Erythroblast (primary cell): ENCODE data around the gene WWP2.

Experiments
- DNase-seq, 2 experiments: peaks; one replicate each; lab custom pipeline; 2025; lab: John Stamatoyannopoulos, UW
- GATA1 ChIP-seq: IDR thresholded peaks from 2 replicates; pipeline ENCODE4 v1.6.1; 2011; ENCODE audit warnings: low read depth, mild to moderate bottlenecking, control low read depth, low read length, moderate library complexity
- POLR2A ChIP-seq: IDR thresholded peaks from 2 replicates; pipeline ENCODE4 v1.6.1; 2011; ENCODE audit warnings: mild to moderate bottlenecking, low read length

WWP2 gene

GRCh38 chr16:69880640-69881133 lies 118.6 kb downstream of the WWP2 start:
- DNase-seq: no peak
- TF ChIP-seq GATA1: no peak
- TF ChIP-seq POLR2A: no peak

GRCh38 chr16:69881141-69881540 lies 119.0 kb downstream of the WWP2 start:
- TF ChIP-seq GATA1: no peak
- TF ChIP-seq POLR2A: no peak
- DNase-seq: no peak

GRCh38 chr16:69883744-69884143 lies 121.6 kb downstream of the WWP2 start:
- DNase-seq: no peak
- TF ChIP-seq GATA1 (no peak), POLR2A (no peak)

- TF ChIP-seq GATA1 (no peak), POLR2A (no peak)
Measured at GRCh38 chr16:69885722-69886121, 123.6 kb downstream of the WWP2 start.

GRCh38 chr16:69886726-69887125 lies 124.6 kb downstream of the WWP2 start:
- TF ChIP-seq POLR2A (no peak), GATA1 (no peak)
- DNase-seq: no peak

More at GRCh38 chr16:69885722-69886121, 123.6 kb downstream of the WWP2 start:
- DNase-seq: no peak

- TF ChIP-seq GATA1: no peak
- TF ChIP-seq POLR2A: no peak
- no peak for DNase-seq
Measured at GRCh38 chr16:69888005-69888590, 126.0 kb downstream of the WWP2 start.

GRCh38 chr16:69889295-69889964 lies 127.3 kb downstream of the WWP2 start:
- DNase-seq: no peak
- TF ChIP-seq GATA1: no peak
- TF ChIP-seq POLR2A: no peak

GRCh38 chr16:69890114-69890891 lies 128.2 kb downstream of the WWP2 start:
- no peak for DNase-seq
- no peak for TF ChIP-seq GATA1
- no peak for TF ChIP-seq POLR2A

- DNase-seq: no peak
- no peak for TF ChIP-seq POLR2A
- TF ChIP-seq GATA1: no peak
Measured at GRCh38 chr16:69890892-69891282, 128.8 kb downstream of the WWP2 start.

- no peak for DNase-seq
- TF ChIP-seq POLR2A (no peak), GATA1 (no peak)
Measured at GRCh38 chr16:69892378-69892777, 130.2 kb downstream of the WWP2 start.

GRCh38 chr16:69893106-69893505 lies 131.0 kb downstream of the WWP2 start:
- TF ChIP-seq GATA1 (no peak), POLR2A (no peak)
- DNase-seq: no peak

GRCh38 chr16:69894676-69895075 lies 132.5 kb downstream of the WWP2 start:
- no peak for TF ChIP-seq POLR2A
- DNase-seq: no peak

- no peak for TF ChIP-seq GATA1
- no peak for TF ChIP-seq POLR2A
- no peak for DNase-seq
Measured at GRCh38 chr16:69903865-69904415, 141.8 kb downstream of the WWP2 start.
